Gastroesophageal sphincter (tissue), 4 donors: ENCODE results near the gene RASSF7. TPM values are rescaled to one million over a fixed set of nuclear protein-coding genes. Genes with fewer than 3 reads are reported as not detected.

Experiments used
- ATAC-seq: fragments of 150-250 bp; one replicate; pipeline ENCODE4 v1.9.1; 2016; ENCODE audit warnings: mild to moderate bottlenecking, moderate library complexity
- H3K27ac ChIP-seq, 4 donors: fragments of 200-600 bp; sonication (generic) in 3 of 4; 1 replicate in 3 of 4; 2 replicates in 1 of 4; pipeline ENCODE4 v1.5.1; 2016 to 2019
- H3K27me3 ChIP-seq: fragments of 200-600 bp; sonication (generic); one replicate; pipeline ENCODE4 v1.5.1; 2019
- H3K36me3 ChIP-seq, 2 donors: fragments of 200-600 bp; sonication (generic); one replicate each; pipeline ENCODE4 v1.5.1; 2019; ENCODE audit warnings: control low read depth in 1 of 2
- H3K4me1 ChIP-seq, 3 donors: fragments of 200-600 bp; sonication (generic); 1 replicate in 2 of 3; 2 replicates in 1 of 3; pipeline ENCODE4 v1.5.1; 2016 to 2019; ENCODE audit warnings: control low read depth in 2 of 3
- H3K4me3 ChIP-seq, 2 donors: fragments of 200-600 bp; sonication (generic); one replicate each; pipeline ENCODE4 v1.5.1; 2019; ENCODE audit warnings: mild to moderate bottlenecking in 1 of 2, moderate library complexity in 1 of 2
- H3K9me3 ChIP-seq, 3 donors: fragments of 200-600 bp; sonication (generic); one replicate each; pipeline ENCODE4 v1.5.1; 2017 to 2019; ENCODE audit warnings: control low read depth in 2 of 3
- EP300 ChIP-seq: sonication (generic); formaldehyde crosslinking; IDR thresholded peaks from one replicate; pipeline ENCODE4 v1.6.1; 2017; ENCODE audit warnings: antibody characterized with exemption, mild to moderate bottlenecking
- POLR2A ChIP-seq, 2 donors: fragments of 450-650 bp; IDR thresholded peaks; one replicate each; pipeline ENCODE4 v1.6.1; 2017; ENCODE audit warnings: antibody characterized with exemption in 2 of 2, mild to moderate bottlenecking in 2 of 2, moderate library complexity in 1 of 2
- POLR2AphosphoS5 ChIP-seq: sonication (generic); formaldehyde crosslinking; IDR thresholded peaks from one replicate; pipeline ENCODE4 v1.6.1; 2017; ENCODE audit warnings: antibody characterized with exemption
- WGBS, 2 donors: methylation state at CpG; one replicate each; pipeline ENCODE4 v1.1.5; 2018; ENCODE audit warnings: low coverage in 1 of 2; 5-methylcytosine and 5-hydroxymethylcytosine counted together
- total RNA-seq, 4 donors: library from RNA; depleted of rRNA; stranded (reverse); fragments of >200 nt; gene quantifications; one replicate each; pipeline ENCODE4 v1.1.0, GENCODE V29; 2016
- TF ChIP-seq, protein P1 (sequence below), 4 experiments: fragments of 200-600 bp in 2 of 4; fragments of 450-650 bp in 2 of 4; sonication (generic) in 1 of 4; IDR thresholded peaks; one replicate each; pipeline ENCODE4 v1.5.1; 2017 to 2019; ENCODE audit warnings: antibody characterized with exemption in 4 of 4, mild to moderate bottlenecking in 2 of 4, moderate library complexity in 2 of 4

The RASSF7 gene
- total RNA-seq, 4 donors from 2014 or later = 3.4 to 12.5 (median 8.6) TPM

DNA sequence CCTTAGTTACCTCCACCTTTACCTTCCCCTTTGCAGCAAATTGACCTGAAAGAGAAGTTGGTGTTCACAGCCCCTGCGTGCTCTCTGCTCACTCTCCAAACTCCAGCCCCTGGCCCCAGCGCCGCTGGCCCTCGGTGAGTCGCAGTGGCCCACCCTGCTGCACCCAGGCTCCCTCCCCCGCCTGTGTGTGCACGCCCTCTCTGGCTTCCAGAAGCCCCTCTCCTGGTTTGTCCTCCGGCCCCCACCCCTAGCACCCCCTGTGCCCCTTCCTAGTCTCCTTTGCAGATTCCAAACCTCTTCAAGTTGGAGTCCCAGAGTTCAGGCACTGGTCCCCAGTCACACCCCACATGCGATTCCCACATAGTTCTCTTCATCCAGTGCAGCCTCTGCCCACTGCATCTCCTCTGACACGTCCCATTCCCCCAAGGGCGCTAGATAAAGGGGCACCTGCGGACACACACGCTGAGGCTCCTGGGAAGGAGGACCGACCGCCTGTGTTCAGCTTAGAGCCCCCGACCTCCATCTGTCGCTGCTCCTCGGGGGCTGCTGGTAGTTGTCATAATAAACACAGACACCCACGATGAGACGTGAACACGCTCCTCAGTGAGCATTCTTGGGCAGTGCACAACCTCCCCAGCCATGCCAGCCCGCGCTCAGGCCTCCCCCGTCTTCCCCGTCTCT lies 14.0 kb downstream of the RASSF7 start:
- no peaks in the 10 kb centered on the region for H3K36me3 ChIP-seq
- H3K27me3 ChIP-seq = no peaks in the 10 kb centered on the region
- TF ChIP-seq, protein P1, sequence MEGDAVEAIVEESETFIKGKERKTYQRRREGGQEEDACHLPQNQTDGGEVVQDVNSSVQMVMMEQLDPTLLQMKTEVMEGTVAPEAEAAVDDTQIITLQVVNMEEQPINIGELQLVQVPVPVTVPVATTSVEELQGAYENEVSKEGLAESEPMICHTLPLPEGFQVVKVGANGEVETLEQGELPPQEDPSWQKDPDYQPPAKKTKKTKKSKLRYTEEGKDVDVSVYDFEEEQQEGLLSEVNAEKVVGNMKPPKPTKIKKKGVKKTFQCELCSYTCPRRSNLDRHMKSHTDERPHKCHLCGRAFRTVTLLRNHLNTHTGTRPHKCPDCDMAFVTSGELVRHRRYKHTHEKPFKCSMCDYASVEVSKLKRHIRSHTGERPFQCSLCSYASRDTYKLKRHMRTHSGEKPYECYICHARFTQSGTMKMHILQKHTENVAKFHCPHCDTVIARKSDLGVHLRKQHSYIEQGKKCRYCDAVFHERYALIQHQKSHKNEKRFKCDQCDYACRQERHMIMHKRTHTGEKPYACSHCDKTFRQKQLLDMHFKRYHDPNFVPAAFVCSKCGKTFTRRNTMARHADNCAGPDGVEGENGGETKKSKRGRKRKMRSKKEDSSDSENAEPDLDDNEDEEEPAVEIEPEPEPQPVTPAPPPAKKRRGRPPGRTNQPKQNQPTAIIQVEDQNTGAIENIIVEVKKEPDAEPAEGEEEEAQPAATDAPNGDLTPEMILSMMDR (IDR thresholded peaks at IDR 0.05) = no peak
- TF ChIP-seq POLR2A (IDR thresholded peaks at IDR 0.05) (no peak), POLR2AphosphoS5 (no peak), EP300 (no peak)
- no peaks in the 10 kb centered on the region for H3K9me3 ChIP-seq
- ATAC-seq = no peak
- peaks cover 0 to 47% (median 38%) of the 10 kb centered on the region in 3 donors for H3K4me1 ChIP-seq
- 34% methylated on average over 18 of the region's 25 CpGs; no CpG with 5 or more reads in 1 of the 2 donors for WGBS, 2 donors
- peak overlapping the region in 3 of 4 donors; percentile 83 to 87 (median 85) for H3K27ac ChIP-seq
- H3K4me3 ChIP-seq = peak overlapping the region; percentile 39 to 88

DNA sequence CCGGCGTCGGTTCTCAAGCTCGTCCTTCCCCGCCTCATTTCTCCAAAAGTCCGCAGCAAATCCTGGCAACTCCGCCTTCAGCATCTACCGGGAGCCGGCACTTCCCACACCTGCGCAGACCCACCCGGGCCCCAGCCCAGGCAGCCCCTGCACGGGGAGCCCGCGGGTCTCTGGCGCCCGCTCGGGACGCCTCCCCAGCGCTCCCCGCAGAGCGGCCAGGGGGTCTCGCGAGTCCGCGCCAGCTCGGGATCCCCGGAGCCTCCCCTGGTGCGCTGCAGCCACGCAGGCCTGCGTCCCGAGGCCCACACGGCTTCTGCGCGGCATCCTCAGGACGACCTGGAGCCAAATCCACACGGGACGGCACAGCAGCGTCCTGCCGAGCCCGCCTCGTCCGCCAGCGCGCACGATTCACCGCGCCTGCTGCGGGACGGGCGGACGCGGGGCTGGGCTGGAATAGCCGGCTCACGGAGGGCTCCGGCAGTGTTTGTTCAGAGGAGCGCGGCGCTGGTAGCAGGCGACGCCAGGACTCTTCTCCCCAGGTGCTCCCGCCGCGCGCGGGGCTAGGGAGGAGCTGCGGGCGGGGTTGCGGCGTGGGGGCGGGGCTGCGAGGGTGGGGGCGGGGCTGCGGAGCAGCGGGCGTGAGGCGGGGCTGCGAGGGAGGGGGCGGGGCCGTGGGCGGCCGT lies 14.7 kb downstream of the RASSF7 start:
- peaks cover 0 to 54% (median 44%) of the 10 kb centered on the region in 3 donors for H3K4me1 ChIP-seq
- H3K27me3 ChIP-seq = no peaks in the 10 kb centered on the region
- H3K4me3 ChIP-seq = peak overlapping the region; percentile 39 to 88
- peak; percentile 46 for ATAC-seq
- H3K27ac ChIP-seq = peak overlapping the region in 3 of 4 donors; percentile 83 to 87 (median 85)
- TF ChIP-seq POLR2AphosphoS5 = no peak
- TF ChIP-seq, protein P1 (IDR thresholded peaks at IDR 0.05) = peak in 1 of 4 experiments; percentile 28
- TF ChIP-seq POLR2A (IDR thresholded peaks at IDR 0.05) = peak; percentile 22 to 35
- TF ChIP-seq EP300 = no peak
- no peaks in the 10 kb centered on the region for H3K36me3 ChIP-seq
- WGBS, 2 donors = 0% methylated on average over 6 of the region's 81 CpGs; no CpG with 5 or more reads in 1 of the 2 donors
- H3K9me3 ChIP-seq = no peaks in the 10 kb centered on the region

DNA sequence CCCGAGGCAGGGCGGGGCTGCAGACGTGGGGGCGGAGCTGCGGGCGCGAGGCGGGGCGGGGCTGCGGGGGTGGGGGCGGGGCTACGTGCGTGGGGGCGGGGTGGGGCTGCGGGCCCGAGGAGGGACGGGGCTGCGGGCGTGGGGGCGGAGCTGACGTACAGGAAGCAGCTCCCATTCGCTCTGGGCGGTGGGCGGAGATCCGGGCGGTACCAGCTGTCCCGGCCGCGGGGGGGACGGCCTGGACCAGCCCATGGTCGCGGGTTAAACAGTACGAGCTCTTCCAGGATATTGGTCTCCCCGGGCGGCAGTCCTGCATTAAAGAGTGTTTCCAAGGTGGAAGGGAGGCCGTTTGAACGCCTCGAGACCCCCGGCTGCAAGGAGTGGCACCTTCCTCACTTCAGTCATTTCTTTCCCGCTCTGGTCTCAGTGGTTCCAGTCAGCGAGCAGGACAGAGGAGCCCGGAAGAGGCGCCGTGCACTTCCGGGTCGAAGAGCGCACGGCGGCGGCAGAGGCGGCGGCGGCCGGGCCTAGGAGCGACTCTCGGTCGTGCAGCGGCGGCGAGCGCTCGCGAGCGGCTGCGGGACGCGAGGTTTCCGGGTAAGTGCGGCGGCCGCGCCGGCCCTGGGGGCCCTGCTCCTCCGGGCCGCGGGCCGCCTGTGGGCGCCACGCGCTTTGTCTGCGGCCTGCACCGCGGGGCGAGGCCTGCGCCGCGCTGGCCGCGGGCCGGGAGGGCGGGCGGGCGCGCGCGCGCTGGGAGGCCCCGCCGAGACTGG lies 15.4 kb downstream of the RASSF7 start, which contains the start of gene PHRF1:
PHRF1 (plus strand) TSS at position 475 of the 773 bp plus-strand sequence. CDS start 5,043 bp downstream, outside the sequence.
- peak; percentile 78 to 80 for TF ChIP-seq POLR2A (IDR thresholded peaks at IDR 0.05)
- TF ChIP-seq, protein P1 (IDR thresholded peaks at IDR 0.05) = peak in 1 of 4 experiments; percentile 31
- peak; percentile 76 for TF ChIP-seq POLR2AphosphoS5
- TF ChIP-seq EP300 = no peak
- no peaks in the 10 kb centered on the region for H3K9me3 ChIP-seq
- H3K4me3 ChIP-seq = peak within 1 kb of the TSS; percentile 77 to 88
- peaks cover 0 to under 1% of the 10 kb centered on the region in 2 donors for H3K36me3 ChIP-seq
- peak; percentile 95 for ATAC-seq
- H3K4me1 ChIP-seq = peaks cover 0 to 60% (median 45%) of the 10 kb centered on the region in 3 donors
- WGBS, 2 donors = 0% methylated on average over 1 of the region's 99 CpGs; no CpG with 5 or more reads in 1 of the 2 donors
- H3K27me3 ChIP-seq = no peaks in the 10 kb centered on the region
- peak within 1 kb of the TSS; percentile 76 to 97 (median 91) for H3K27ac ChIP-seq

DNA sequence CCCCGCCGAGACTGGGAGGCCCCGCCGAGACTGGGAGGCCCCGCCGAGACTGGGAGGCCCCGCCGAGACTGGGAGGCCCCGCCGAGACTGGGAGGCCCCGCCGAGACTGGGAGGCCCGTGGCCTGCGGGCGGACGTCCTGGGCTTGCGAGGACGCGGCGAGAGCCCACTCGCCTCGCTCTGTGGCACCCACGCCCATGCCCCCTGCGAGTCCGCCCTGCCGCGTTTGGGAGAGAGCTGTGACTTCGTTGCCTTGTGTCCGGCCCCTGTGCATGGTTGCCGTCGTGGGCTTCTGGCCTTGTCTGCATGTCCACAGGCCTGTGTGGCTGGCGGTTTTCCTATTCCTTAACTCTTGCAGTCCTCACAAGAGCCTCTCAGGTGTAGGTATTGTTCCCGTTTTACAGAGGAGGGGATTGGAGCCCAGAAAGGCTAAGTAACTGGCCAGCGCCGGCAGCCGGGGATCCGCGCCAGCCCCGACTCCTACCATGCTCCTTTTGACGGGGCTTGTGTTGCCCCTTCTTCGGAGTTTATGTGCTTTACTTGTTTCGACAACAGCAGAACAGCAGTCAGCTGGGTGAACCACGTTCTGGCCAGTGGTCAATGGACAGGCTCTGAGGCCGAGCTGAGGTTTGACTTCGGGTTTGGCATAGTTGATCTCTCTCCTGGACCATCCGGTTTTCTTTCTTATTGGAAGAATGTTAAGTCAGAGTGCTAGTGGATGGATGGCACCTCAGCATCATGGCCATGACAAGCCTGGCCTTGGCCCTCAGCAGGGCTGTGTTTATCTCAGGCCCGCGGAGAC lies 16.2 kb downstream of the RASSF7 start:
- 35% methylated on average over 3 of the region's 48 CpGs; no CpG with 5 or more reads in 1 of the 2 donors for WGBS, 2 donors
- H3K4me1 ChIP-seq = peaks cover 0 to 64% (median 45%) of the 10 kb centered on the region in 3 donors
- H3K27me3 ChIP-seq = no peaks in the 10 kb centered on the region
- H3K9me3 ChIP-seq = no peaks in the 10 kb centered on the region
- TF ChIP-seq POLR2A (IDR thresholded peaks at IDR 0.05) = no peak
- TF ChIP-seq POLR2AphosphoS5 = no peak
- TF ChIP-seq, protein P1 (IDR thresholded peaks at IDR 0.05) = no peak
- no peak for TF ChIP-seq EP300
- ATAC-seq = no peak
- peaks cover 0 to 9% of the 10 kb centered on the region in 2 donors for H3K36me3 ChIP-seq
- peak overlapping the region; percentile 51 to 97 (median 91) for H3K27ac ChIP-seq
- peak overlapping the region; percentile 77 to 88 for H3K4me3 ChIP-seq
